ENCODE data around the gene CHST13. TPM values are rescaled to one million over a fixed set of nuclear protein-coding genes. Genes with fewer than 3 reads are reported as not detected.
A peak's percentile ranks its signal among the peaks of the same experiment; 100 is the strongest.

CHST13 gene
- total RNA-seq, 4 donors from 2014 or later = 2.8 to 2.9 TPM; not detected in 2

DNA sequence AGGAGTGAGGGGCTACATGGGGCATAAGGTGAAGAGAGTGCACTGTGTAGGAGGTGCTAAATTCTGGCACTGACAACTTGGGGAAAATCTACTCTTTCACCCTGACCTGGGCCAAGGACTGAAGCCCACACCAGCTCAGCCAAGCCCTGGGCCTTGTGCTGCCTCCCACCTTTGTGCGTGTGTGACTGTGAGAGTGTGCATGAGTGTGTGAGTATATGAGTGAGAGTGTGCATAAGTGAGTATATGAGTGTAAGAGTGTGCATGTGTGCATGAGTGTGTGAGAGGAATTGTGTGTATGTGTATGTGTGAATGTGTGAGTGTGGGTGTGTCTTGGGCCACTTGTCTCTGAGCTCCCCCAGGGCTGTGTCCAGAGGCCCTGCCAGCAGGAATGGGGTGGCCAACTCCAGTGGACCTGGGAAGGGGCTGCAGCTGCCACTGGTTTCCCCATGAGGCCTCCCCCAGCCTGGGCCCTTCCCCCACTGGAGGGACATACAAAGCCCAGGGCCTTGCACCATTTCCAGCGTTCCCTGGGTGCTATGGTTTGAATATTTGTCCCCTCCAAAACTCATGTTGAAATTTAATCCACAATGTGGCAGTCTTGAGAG, 19.6 kb downstream of the CHST13 start:
- TF ChIP-seq, protein P1, sequence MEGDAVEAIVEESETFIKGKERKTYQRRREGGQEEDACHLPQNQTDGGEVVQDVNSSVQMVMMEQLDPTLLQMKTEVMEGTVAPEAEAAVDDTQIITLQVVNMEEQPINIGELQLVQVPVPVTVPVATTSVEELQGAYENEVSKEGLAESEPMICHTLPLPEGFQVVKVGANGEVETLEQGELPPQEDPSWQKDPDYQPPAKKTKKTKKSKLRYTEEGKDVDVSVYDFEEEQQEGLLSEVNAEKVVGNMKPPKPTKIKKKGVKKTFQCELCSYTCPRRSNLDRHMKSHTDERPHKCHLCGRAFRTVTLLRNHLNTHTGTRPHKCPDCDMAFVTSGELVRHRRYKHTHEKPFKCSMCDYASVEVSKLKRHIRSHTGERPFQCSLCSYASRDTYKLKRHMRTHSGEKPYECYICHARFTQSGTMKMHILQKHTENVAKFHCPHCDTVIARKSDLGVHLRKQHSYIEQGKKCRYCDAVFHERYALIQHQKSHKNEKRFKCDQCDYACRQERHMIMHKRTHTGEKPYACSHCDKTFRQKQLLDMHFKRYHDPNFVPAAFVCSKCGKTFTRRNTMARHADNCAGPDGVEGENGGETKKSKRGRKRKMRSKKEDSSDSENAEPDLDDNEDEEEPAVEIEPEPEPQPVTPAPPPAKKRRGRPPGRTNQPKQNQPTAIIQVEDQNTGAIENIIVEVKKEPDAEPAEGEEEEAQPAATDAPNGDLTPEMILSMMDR (IDR thresholded peaks at IDR 0.05) = no peak
- no peak for TF ChIP-seq POLR2A (IDR thresholded peaks at IDR 0.05)
- Histone ChIP-seq H3K4me1 (no peaks in the 10 kb centered on the region), H3K9me3 (no peaks in the 10 kb centered on the region), H3K27me3 (no peaks in the 10 kb centered on the region), H3K27ac (no peak overlapping the region), H3K36me3 (no peaks in the 10 kb centered on the region), H3K4me3 (no peak overlapping the region)
- DNase-seq = peak in 2 of 3 donors; percentile 7 to 18

DNA sequence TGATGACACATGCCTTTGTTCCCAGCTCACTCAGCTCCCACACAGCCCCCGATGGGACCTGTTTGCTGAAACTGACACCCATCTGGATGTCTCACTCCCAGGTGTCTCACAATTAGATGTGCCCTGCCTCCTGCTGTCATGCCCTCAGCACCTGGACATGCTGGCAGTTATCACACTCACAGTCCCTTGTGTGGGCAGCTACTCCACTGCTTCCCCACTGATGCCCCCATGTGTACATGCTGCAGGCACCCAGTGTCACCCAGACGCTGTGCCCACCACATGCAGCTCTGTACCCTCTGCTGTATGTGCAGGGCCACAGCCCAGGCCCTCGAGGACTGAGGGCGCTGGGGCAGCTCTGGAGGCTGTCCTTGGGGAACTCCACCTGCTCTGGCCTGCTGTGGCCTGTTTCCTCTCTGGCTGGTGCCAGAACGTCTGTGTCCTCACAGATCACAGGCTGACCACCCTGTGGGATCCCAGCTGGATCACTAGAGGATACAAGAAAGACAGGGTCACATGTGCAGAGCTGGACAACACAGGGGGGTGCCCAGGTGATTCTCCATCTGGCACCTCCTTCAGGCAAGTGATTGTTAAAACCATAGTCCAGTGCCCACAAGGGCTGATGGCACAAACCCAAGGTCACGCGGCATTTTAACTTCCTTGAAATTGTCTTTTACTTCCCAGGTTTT, 20.8 kb downstream of the CHST13 start:
- no peak overlapping the region for H3K27ac ChIP-seq
- no peak overlapping the region for H3K4me3 ChIP-seq
- no peaks in the 10 kb centered on the region for H3K9me3 ChIP-seq
- no peaks in the 10 kb centered on the region for H3K36me3 ChIP-seq
- H3K4me1 ChIP-seq = no peaks in the 10 kb centered on the region
- H3K27me3 ChIP-seq = no peaks in the 10 kb centered on the region
- peak; percentile 7 to 41 (median 15) for DNase-seq
- TF ChIP-seq, protein P1 (IDR thresholded peaks at IDR 0.05) = no peak
- TF ChIP-seq POLR2A (IDR thresholded peaks at IDR 0.05) = no peak

DNA sequence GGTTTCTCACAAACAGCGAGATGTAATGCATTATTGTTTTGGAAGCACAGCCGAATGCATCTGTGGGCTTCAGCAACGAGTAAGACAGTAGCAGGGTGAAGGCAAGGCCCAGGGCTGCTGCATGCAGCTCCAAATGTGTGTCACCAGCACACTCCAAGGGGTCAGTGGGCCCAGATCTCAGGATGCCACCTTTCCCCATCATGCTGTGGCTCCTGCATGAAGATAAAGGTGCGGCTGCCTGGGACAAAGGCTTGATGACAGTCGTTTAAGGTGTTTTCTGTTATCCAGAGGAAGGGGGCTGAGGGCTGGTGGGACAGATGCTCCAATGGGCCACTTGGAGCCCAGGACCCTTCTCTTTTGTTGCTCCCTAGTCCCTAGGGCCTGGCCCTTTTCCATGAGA, 21.6 kb downstream of the CHST13 start:
- Histone ChIP-seq H3K36me3 (no peaks in the 10 kb centered on the region), H3K4me3 (no peak overlapping the region), H3K27me3 (no peaks in the 10 kb centered on the region), H3K27ac (no peak overlapping the region), H3K9me3 (no peaks in the 10 kb centered on the region), H3K4me1 (no peaks in the 10 kb centered on the region)
- peak in 2 of 3 donors; percentile 6 to 36 for DNase-seq
- TF ChIP-seq, protein P1 (IDR thresholded peaks at IDR 0.05) = no peak
- TF ChIP-seq POLR2A (IDR thresholded peaks at IDR 0.05) = no peak

DNA sequence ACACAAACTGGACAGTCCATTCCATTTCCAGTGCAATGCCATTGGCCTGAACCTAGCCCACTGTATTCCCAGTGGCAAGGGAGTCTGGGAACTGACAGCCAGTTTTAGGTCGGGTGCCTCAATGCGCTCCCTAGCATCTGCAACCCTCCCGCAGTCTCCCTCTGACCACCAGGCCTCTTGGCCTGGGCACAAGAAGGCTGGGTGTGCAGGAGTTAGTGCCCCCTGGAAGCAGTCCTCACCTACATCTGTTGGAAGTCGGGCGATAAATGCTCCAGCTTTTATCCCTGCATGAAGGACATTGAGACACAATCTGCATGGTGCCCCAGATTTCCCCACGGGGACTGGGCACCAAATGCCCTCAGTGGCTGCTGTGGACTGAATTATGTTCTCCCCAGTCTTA, 22.1 kb downstream of the CHST13 start:
- Histone ChIP-seq H3K36me3 (no peaks in the 10 kb centered on the region), H3K27me3 (no peaks in the 10 kb centered on the region), H3K27ac (no peak overlapping the region), H3K9me3 (no peaks in the 10 kb centered on the region), H3K4me3 (no peak overlapping the region), H3K4me1 (no peaks in the 10 kb centered on the region)
- DNase-seq = peak in 2 of 3 donors; percentile 8 to 26
- TF ChIP-seq, protein P1 (IDR thresholded peaks at IDR 0.05) = no peak

DNA sequence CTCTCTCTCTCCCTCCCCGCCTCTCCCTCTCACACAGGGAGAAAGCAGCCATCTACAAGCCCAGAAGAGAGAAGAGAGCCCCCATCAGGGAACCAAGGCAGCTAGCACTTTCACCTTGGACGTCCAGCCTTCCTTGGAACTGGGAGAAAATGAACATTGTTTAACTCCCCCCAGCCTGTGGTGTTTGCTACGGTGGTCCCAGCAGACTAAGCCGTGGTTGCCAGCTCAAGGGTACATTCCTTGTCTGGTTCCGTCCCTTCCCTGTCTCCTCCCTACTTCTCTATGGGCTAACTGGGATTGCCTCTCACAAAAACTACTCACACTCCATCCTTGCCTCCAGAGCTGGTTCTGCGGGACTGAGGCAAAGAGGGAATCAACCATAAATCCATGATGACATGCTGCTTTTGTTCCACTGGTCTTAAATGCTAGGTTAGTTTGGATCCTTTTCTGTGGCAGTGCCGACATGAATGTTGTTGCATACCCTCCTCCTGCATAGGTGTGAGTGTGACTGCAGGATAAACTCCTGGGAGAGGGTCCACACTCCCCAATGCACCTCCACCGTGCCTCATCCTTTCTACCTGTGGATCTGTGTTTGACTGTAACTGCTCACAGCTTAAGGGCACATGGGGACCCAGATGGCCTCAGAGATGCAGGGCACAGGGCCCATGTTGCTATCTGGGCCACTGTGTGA, 22.7 kb downstream of the CHST13 start:
- no peak overlapping the region for H3K4me3 ChIP-seq

More for the DNA sequence above, 22.7 kb downstream of the CHST13 start:
- no peaks in the 10 kb centered on the region for H3K9me3 ChIP-seq
- no peaks in the 10 kb centered on the region for H3K36me3 ChIP-seq
- DNase-seq = peak in 2 of 3 donors; percentile 18
- no peaks in the 10 kb centered on the region for H3K4me1 ChIP-seq
- no peak overlapping the region for H3K27ac ChIP-seq
- no peaks in the 10 kb centered on the region for H3K27me3 ChIP-seq
- no peak for TF ChIP-seq POLR2A (IDR thresholded peaks at IDR 0.05)
- TF ChIP-seq, protein P1 (IDR thresholded peaks at IDR 0.05) = no peak

Measured in Peyer's patch (tissue), 4 donors.